T-helper 2 cell (primary cell): ENCODE data around the gene LSM3.
"Not testable (repeated sequence)": the region's sequence is repeated elsewhere in the genome, so short reads cannot be mapped to it uniquely, and the experiment has no call there.

ENCODE experiments used
- DNase-seq, 5 experiments: peaks; one replicate each; pipeline versions ENCODE4 v3.0.0 to v3.0.0-alpha.2; 2012 to 2022

LSM3 gene

GRCh38 chr3:14222900-14223594 lies 44.4 kb downstream of the LSM3 start:
- DNase-seq: no peak

DNA sequence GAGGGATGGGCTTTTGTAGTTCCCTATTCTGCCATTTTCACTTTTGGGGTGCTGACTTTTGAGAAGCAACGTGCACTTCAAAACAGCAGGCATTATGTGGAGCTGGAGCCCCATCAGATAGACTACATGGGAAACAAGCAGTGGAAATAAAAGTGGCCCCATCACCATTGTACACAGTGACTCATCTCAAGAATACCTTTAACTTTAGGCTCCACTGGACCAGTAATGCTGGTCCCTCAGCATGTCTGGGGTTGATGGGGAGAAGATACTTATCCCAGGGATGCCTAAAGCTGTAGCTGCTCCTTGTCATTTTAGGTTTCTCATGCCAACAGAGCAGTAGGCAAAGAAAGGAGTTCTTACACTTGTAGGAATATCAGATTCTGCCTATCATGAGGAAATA lies 45.0 kb downstream of the LSM3 start:
- DNase-seq: no peak

DNA sequence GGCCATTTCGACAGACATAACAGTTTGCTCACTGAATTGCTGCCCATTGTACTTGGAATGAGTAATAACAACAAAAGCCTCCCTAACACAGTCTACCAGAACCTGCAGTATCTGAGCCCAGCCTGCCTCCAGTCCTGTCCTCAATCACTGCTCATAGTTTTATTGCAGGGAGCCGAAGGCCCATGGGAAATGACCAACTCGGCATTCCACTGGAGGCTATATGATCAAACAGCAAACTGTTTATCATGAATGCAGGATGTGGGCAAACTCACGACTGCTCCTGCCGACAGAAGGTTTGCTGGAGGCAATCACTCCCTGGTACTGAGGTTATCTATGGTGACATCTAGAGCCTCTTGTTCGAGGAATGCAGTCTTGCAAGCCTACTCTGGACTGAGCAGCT lies 46.3 kb downstream of the LSM3 start:
- DNase-seq: no peak

DNA sequence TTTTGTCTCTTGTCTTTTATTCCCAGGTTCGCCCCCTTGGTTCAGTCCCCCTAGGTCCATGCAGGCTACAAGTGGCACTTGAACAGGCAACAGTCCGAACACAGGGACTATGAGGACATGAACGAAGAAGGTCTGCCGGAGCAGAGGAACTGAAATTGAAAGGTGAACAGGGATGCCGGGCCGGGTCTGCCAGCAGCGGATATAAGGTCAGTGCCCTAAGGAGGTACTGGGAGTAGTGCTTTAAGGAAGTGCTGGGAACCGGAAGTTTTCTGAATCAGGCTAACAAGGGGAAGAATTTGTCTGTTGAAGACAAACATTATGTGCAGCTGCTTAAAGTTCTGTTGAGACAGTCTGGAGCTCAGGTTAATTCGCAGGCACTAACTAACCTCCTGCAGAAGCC lies 46.8 kb downstream of the LSM3 start:
- DNase-seq: no peak

- DNase-seq: not testable (repeated sequence)
These were observed 47.7 kb downstream of the LSM3 start for GRCh38 chr3:14226351-14226750.

DNA sequence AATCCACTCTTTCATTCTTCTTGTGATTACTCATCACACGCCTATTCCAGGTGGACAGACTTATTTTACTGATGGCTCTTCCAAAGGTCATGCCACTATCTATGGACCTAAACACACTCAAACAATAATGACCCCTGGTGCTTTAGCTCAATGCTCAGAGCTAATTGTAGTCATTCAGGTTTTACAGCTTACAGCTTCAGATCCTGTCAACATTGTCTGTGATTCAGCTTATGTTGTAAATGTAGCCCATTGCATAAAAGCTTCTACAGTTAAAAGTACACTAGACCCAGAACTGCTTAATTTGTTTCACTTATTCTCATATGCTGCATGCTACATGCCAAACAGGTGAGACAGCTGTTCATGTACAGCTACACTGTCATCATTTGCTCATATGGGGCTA lies 49.2 kb downstream of the LSM3 start:
- DNase-seq: no peak

- no peak for DNase-seq
These were observed 50.3 kb downstream of the LSM3 start for GRCh38 chr3:14228681-14229470.

GRCh38 chr3:14229695-14230094 lies 51.1 kb downstream of the LSM3 start:
- DNase-seq: not testable (repeated sequence)

DNA sequence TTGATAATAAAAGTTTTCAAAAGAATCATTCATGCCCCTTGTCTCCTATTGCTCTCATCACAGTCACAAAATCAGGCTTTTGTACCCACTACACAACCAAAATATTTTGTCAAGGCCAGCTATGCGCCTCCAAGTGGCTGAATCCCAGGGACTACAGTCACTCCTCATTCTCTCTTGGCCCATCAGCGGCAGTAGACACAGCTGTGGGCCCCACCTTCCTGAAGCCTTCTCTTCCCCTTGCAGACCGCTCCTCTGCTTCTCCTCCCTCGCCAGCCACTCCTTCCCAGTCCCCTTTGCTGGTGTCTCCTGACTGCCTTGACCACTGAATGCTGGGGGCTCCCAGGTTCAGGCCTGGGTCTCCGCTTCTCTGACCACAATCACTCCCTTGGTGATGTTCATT lies 52.1 kb downstream of the LSM3 start:
- no peak for DNase-seq

DNA sequence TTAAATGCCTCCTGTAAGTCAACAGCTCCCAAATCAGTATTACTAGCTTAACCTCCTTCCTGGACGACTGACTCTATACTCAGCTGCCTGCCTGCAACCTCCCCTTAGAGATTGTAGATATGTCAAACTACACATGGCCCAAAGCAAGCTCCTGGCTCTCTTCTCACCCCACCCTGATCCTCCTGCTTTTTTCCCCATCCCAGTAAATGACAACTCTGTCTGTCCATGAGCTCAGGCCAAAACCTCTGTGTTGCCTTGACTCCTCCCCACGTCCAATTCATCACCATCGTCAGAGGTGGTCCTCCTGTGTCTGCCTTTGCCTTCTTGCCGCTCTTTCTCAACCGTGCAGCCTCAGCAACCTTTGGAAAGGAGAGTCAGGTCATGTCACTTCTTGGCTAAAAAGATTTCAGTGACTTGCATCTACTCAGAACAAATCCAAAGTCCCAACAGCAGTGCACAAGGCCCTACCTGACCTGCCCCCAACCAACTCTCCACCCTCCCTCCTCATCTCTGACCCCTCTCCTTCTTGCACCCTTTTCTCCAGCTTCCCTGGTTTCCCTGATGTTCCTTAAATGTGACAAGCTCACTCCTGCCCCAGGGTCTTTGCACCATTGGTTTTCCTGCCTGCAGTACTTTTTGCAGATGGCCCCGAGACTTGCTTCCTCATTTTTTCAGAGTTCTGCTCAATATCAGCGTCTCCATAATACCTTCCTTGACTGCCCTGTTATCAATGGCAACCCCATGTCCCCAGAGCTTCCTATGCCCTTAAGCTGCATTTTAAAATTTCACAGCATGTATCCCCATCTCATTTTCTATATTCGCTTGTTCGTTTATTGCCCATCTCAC lies 52.8 kb downstream of the LSM3 start:
- no peak for DNase-seq

GRCh38 chr3:14231998-14232501 lies 53.4 kb downstream of the LSM3 start:
- DNase-seq: no peak

- no peak for DNase-seq
These were observed 55.8 kb downstream of the LSM3 start for GRCh38 chr3:14234251-14235002.

- DNase-seq: no peak
These were observed 56.6 kb downstream of the LSM3 start for GRCh38 chr3:14235003-14235911.

- no peak for DNase-seq
These were observed 57.3 kb downstream of the LSM3 start for GRCh38 chr3:14235912-14236295.

DNA sequence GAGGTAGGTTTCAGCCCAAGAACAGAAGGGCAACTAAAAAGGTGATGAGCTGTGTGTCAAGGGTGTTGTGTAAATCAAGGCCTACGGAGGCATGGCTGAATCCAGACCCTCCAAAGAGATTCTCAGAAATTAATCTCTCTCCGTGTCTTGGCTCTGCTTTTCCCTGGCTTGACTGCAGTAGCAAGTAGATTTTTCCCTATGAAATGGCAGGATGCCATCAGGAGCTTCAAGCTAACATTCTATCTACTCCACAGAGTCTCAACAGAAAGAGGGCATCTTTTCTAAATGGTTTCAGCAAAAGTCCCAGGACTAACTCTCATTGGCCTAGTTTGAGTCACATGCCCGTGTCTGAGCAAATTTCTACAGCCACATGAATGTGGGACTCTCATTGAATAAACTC lies 58.3 kb downstream of the LSM3 start:
- no peak for DNase-seq

DNA sequence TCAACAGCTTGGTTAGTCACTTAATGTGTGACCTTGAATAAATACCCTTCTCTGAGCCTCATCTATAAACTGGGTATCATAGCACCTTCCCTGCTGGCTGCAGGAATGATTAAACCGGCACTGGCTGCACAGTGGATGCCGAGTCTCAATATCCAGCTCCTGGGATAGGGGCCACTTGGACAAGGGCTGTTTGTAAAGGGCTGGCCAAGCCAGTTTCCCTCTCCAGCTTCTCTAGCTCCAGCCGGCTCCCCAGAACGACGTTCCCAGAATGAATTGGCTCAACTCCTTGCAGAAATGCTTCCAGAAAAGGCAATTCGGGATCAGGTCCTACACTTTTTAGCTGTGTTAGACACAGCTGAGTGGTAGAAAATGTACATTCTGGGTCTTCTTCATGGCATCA lies 58.8 kb downstream of the LSM3 start:
- DNase-seq: no peak

- DNase-seq: no peak
These were observed 59.7 kb downstream of the LSM3 start for GRCh38 chr3:14238356-14238755.

- no peak for DNase-seq
These were observed 60.3 kb downstream of the LSM3 start for GRCh38 chr3:14238930-14239329.

- DNase-seq: no peak
These were observed 61.3 kb downstream of the LSM3 start for GRCh38 chr3:14239940-14240339.

DNA sequence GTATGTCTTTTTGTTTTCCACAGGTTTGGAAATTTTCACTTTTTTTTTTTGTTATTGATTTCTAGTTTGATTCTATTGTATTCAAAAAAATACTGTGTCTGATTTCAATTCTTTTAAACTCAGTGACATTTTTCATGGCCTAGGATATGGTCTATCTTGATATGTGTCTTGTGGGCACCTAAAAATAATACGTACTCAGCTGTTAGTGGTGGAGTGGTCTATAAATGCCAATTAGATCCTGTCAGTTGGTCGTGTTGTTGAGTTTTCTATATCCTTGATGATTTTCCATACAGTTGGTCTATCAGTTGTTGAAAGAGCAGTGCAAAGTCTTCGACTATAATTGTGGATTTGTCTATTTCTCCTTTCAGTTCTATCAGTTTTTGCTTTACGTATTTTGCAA lies 61.7 kb downstream of the LSM3 start:
- no peak for DNase-seq

GRCh38 chr3:14241716-14242115 lies 63.1 kb downstream of the LSM3 start:
- no peak for DNase-seq
